Measurements from ENCODE around the gene FYN. TPM values are rescaled to one million over a fixed set of nuclear protein-coding genes. Genes with fewer than 3 reads are reported as not detected.

Gene FYN
- total and polyA plus RNA-seq, 2 of the 4 experiments (the other 2 are of a cell fraction) = 30.8 to 36.4 TPM

DNA sequence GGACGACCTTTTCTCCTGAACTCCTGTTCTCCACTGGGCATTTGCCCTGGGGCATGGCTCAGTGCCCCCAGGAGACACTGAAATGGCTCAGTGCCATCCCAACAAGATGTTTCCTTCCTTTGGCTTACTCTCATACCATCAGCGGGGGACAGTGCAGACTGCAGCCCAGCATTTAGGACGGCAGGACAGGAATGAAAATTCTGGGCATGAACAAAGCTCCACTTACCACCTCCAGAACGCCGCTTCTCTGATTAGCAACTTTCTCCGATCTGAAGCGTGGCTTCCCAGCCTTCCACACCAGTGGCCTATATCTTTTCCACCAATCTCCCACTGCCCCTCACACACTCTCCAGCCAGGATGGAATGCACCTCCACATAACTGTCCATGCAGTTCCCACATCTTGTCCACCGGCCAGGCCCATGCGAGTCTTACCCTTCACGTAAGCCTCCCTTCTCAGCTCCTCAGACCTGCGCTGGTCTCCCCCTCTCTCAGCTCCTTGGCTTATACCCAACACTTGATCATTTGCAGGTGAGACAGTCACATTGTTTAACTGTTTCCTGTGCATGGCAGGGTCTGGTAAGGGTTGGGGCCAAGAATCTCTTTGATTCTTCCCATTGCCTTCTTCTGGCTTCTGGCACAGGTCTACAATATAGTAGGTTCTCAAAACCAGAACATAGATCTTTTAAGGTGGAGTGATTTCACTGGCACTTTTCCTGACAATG, 114.5 kb downstream of the FYN start:
- Histone ChIP-seq H3K4me2 (ENCODE audit: low read depth, low read length) (peak overlapping the region; percentile 79), H3K27me3 (ENCODE audit: control insufficient read depth, insufficient read depth, low read length) (no peaks in the 10 kb centered on the region), H3K14ac (replicated peaks; ENCODE audit: low read depth, low read length) (peak overlapping the region; percentile 87), H2BK120ac (ENCODE audit: low read depth, low read length) (peak overlapping the region; percentile 85), H2AK9ac (replicated peaks; ENCODE audit: low read depth, low read length, poor library complexity) (peak overlapping the region; percentile 79), H3K4me3 (ENCODE audit: insufficient read depth, low read depth, low read length) (no peak overlapping the region), H3K27ac (ENCODE audit: insufficient read depth, low read length) (peak overlapping the region; percentile 91; the same call in 1 of the 2 replicates), H2AFZ (replicated peaks; ENCODE audit: low read length, poor library complexity) (peak overlapping the region; percentile 13), H3K9me1 (ENCODE audit: insufficient read depth, low read length) (peaks cover 12% of the 10 kb centered on the region), H3K56ac (ENCODE audit: extremely low read depth, insufficient read depth, low read length) (peak overlapping the region; percentile 75; the same call in 1 of the 2 replicates), H3K4ac (ENCODE audit: low read depth, low read length) (peak overlapping the region; percentile 83), H3K9me3 (ENCODE audit: control insufficient read depth, insufficient read depth, low read length) (no peaks in the 10 kb centered on the region), H2AK5ac (ENCODE audit: low read depth, low read length) (peak overlapping the region; percentile 54), H4K8ac (ENCODE audit: low read depth in 2 of 2, low read length in 2 of 2) (peak overlapping the region; percentile 82 to 92), H3K23ac (ENCODE audit: low read depth, low read length) (peak overlapping the region; percentile 89), H3K36me3 (ENCODE audit: control insufficient read depth, insufficient read depth, low read length) (no peaks in the 10 kb centered on the region), H4K5ac (ENCODE audit: low read depth, low read length) (peak overlapping the region; percentile 62), H4K91ac (ENCODE audit: insufficient read depth, low read depth, low read length) (peak overlapping the region; percentile 89), H4K20me1 (ENCODE audit: insufficient read depth, low read length) (0 out of 2 replicates have a peak, but pooled peaks cover 3% of the 10 kb centered on the region), H3K18ac (ENCODE audit: low read depth, low read length) (peak overlapping the region; percentile 77), H2BK5ac (ENCODE audit: low read depth, low read length, poor library complexity, severe bottlenecking) (peak overlapping the region; percentile 93), H3K9ac (ENCODE audit: low read depth, low read length) (no peak overlapping the region), H3K79me1 (ENCODE audit: low read depth in 1 of 2, low read length in 2 of 2) (peaks cover 17 to 29% of the 10 kb centered on the region in 2 experiments), H3K4me1 (ENCODE audit: control insufficient read depth, insufficient read depth, low read length) (peaks cover 35% of the 10 kb centered on the region), H2BK15ac (ENCODE audit: low read depth, low read length) (peak overlapping the region; percentile 95; the same call in 2 of the 3 replicates), H2BK20ac (ENCODE audit: low read depth, low read length) (peak overlapping the region; percentile 88)
- dilution Hi-C loops (cut with HindIII; ENCODE audit: low sequenced_read_pairs, unreplicated experiment) (no loop called here), in situ Hi-C loops (cut with MboI; ENCODE audit: low sequenced_read_pairs) (no loop called here), intact Hi-C loops (cut with micrococcal nuclease) (no loop called here)
- BruUV-seq (replicated peaks) = no TSS peak
- TF ChIP-seq, protein P1, sequence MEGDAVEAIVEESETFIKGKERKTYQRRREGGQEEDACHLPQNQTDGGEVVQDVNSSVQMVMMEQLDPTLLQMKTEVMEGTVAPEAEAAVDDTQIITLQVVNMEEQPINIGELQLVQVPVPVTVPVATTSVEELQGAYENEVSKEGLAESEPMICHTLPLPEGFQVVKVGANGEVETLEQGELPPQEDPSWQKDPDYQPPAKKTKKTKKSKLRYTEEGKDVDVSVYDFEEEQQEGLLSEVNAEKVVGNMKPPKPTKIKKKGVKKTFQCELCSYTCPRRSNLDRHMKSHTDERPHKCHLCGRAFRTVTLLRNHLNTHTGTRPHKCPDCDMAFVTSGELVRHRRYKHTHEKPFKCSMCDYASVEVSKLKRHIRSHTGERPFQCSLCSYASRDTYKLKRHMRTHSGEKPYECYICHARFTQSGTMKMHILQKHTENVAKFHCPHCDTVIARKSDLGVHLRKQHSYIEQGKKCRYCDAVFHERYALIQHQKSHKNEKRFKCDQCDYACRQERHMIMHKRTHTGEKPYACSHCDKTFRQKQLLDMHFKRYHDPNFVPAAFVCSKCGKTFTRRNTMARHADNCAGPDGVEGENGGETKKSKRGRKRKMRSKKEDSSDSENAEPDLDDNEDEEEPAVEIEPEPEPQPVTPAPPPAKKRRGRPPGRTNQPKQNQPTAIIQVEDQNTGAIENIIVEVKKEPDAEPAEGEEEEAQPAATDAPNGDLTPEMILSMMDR (conservative IDR thresholded peaks at IDR 0.05; ENCODE audit: low read depth, low read length) = no peak
- TF ChIP-seq CHD1 (IDR thresholded peaks at IDR 0.05; ENCODE audit: low read depth, low read length) = no peak
- TF ChIP-seq RCOR1 (IDR thresholded peaks at IDR 0.05; ENCODE audit: insufficient replicate concordance, low read length) = no peak
- TF ChIP-seq MXI1 (IDR thresholded peaks at IDR 0.05; ENCODE audit: borderline replicate concordance, low read depth, low read length) = no peak
- no peak for TF ChIP-seq RAD21 (IDR thresholded peaks at IDR 0.05; ENCODE audit: low read length)
- TF ChIP-seq MAFK (IDR thresholded peaks at IDR 0.05; ENCODE audit: low read depth, low read length) = no peak
- no peak for TF ChIP-seq RFX5 (IDR thresholded peaks at IDR 0.05; ENCODE audit: low read depth, low read length)
- TF ChIP-seq POLR2A (IDR thresholded peaks at IDR 0.05; ENCODE audit: low read depth, low read length) = no peak
- TF ChIP-seq, protein P2, sequence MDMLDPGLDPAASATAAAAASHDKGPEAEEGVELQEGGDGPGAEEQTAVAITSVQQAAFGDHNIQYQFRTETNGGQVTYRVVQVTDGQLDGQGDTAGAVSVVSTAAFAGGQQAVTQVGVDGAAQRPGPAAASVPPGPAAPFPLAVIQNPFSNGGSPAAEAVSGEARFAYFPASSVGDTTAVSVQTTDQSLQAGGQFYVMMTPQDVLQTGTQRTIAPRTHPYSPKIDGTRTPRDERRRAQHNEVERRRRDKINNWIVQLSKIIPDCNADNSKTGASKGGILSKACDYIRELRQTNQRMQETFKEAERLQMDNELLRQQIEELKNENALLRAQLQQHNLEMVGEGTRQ (IDR thresholded peaks at IDR 0.05; ENCODE audit: low read depth, low read length) = no peak
- no peak for TF ChIP-seq FOS (IDR thresholded peaks at IDR 0.05; ENCODE audit: low read depth, low read length)
- TF ChIP-seq NFE2L2 (IDR thresholded peaks at IDR 0.05; ENCODE audit: low read depth, low read length) = no peak
- no peak for TF ChIP-seq BHLHE40 (IDR thresholded peaks at IDR 0.05; ENCODE audit: low read depth, low read length)
- no peak for ATAC-seq (ENCODE audit: low read depth)
- WGBS, 2 experiments (ENCODE audit: extremely low coverage in 2 of 2, insufficient read length in 1 of 2) = 97% methylated on average over 6 of the region's 11 CpGs; no CpG with 5 or more reads in 1 of the 2 experiments
- ChIA-PET CTCF (no interaction called here), POLR2A (ENCODE audit: unreplicated experiment) (no interaction called here)
- DNase-seq = no peak

All from IMR-90 (cell line).